ENCODE data around the gene MYH13. TPM values are rescaled to one million over a fixed set of nuclear protein-coding genes. Genes with fewer than 3 reads are reported as not detected.

Gene MYH13
- total RNA-seq, 1 experiment from 2014 or later, result not detected

- no TSS peak for BruUV-seq (replicated peaks)
- CTCF ChIA-PET, result no interaction called here
- H3K27ac Mint-ChIP-seq (ENCODE audit: unreplicated experiment), result no peak overlapping the region
Measured at GRCh38 chr17:10278218-10278617, 94.6 kb downstream of the MYH13 start.

GRCh38 chr17:10276436-10276835 lies 96.4 kb downstream of the MYH13 start:
- Mint-ChIP-seq H3K27ac (ENCODE audit: unreplicated experiment) (no peak overlapping the region), H3K27me3 (ENCODE audit: unreplicated experiment) (no peaks in the 10 kb centered on the region), H3K36me3 (ENCODE audit: insufficient read depth, unreplicated experiment) (no peaks in the 10 kb centered on the region), H3K9me3 (ENCODE audit: low read depth, unreplicated experiment) (peaks cover 10% of the 10 kb centered on the region), H3K4me3 (ENCODE audit: low read depth, unreplicated experiment) (no peak overlapping the region), H3K4me1 (ENCODE audit: low read depth, unreplicated experiment) (no peaks in the 10 kb centered on the region)
- no peak for DNase-seq
- BruUV-seq (replicated peaks), result no TSS peak
- no peak for TF ChIP-seq CTCF (IDR thresholded peaks at IDR 0.05; ENCODE audit: unreplicated experiment)
- CTCF ChIA-PET, result no interaction called here
- intact Hi-C loops (cut with micrococcal nuclease; ENCODE audit: unreplicated experiment), result no loop called here

More at GRCh38 chr17:10278218-10278617, 94.6 kb downstream of the MYH13 start:
- no peaks in the 10 kb centered on the region for H3K4me1 Mint-ChIP-seq (ENCODE audit: low read depth, unreplicated experiment)
- peaks cover 8% of the 10 kb centered on the region for H3K9me3 Mint-ChIP-seq (ENCODE audit: low read depth, unreplicated experiment)
- no peaks in the 10 kb centered on the region for H3K36me3 Mint-ChIP-seq (ENCODE audit: insufficient read depth, unreplicated experiment)
- no peak for TF ChIP-seq CTCF (IDR thresholded peaks at IDR 0.05; ENCODE audit: unreplicated experiment)
- intact Hi-C loops (cut with micrococcal nuclease; ENCODE audit: unreplicated experiment), result no loop called here
- no peak for DNase-seq
- H3K4me3 Mint-ChIP-seq (ENCODE audit: low read depth, unreplicated experiment), result no peak overlapping the region
- H3K27me3 Mint-ChIP-seq (ENCODE audit: unreplicated experiment), result no peaks in the 10 kb centered on the region

- no TSS peak for BruUV-seq (replicated peaks)
- Mint-ChIP-seq H3K27ac (ENCODE audit: unreplicated experiment) (no peak overlapping the region), H3K27me3 (ENCODE audit: unreplicated experiment) (no peaks in the 10 kb centered on the region), H3K4me1 (ENCODE audit: low read depth, unreplicated experiment) (no peaks in the 10 kb centered on the region), H3K9me3 (ENCODE audit: low read depth, unreplicated experiment) (peaks cover 10% of the 10 kb centered on the region), H3K36me3 (ENCODE audit: insufficient read depth, unreplicated experiment) (no peaks in the 10 kb centered on the region), H3K4me3 (ENCODE audit: low read depth, unreplicated experiment) (no peak overlapping the region)
- DNase-seq, result no peak
- CTCF ChIA-PET, result no interaction called here
- TF ChIP-seq CTCF (IDR thresholded peaks at IDR 0.05; ENCODE audit: unreplicated experiment), result no peak
- intact Hi-C loops (cut with micrococcal nuclease; ENCODE audit: unreplicated experiment), result no loop called here
Measured at GRCh38 chr17:10275418-10275817, 97.4 kb downstream of the MYH13 start.

- CTCF ChIA-PET, result no interaction called here
Measured at GRCh38 chr17:10271106-10271562, 101.7 kb downstream of the MYH13 start.

More at GRCh38 chr17:10271106-10271562, 101.7 kb downstream of the MYH13 start:
- H3K36me3 Mint-ChIP-seq (ENCODE audit: insufficient read depth, unreplicated experiment), result no peaks in the 10 kb centered on the region
- TF ChIP-seq CTCF (IDR thresholded peaks at IDR 0.05; ENCODE audit: unreplicated experiment), result no peak
- intact Hi-C loops (cut with micrococcal nuclease; ENCODE audit: unreplicated experiment), result no loop called here
- H3K27ac Mint-ChIP-seq (ENCODE audit: unreplicated experiment), result no peak overlapping the region
- H3K9me3 Mint-ChIP-seq (ENCODE audit: low read depth, unreplicated experiment), result peaks cover 14% of the 10 kb centered on the region
- H3K4me1 Mint-ChIP-seq (ENCODE audit: low read depth, unreplicated experiment), result no peaks in the 10 kb centered on the region
- H3K4me3 Mint-ChIP-seq (ENCODE audit: low read depth, unreplicated experiment), result no peak overlapping the region
- H3K27me3 Mint-ChIP-seq (ENCODE audit: unreplicated experiment), result no peaks in the 10 kb centered on the region
- BruUV-seq (replicated peaks), result no TSS peak
- no peak for DNase-seq
